HUDEP-2 (cell line): ENCODE data around the gene RASGRF1.
"Not testable (repeated sequence)": the region's sequence is repeated elsewhere in the genome, so short reads cannot be mapped to it uniquely, and the experiment has no call there.

Source experiments
- DNase-seq, 76 experiments: peaks; one replicate each; lab custom pipeline; 2025; ENCODE audit not compliant: unreplicated experiment in 76 of 76; lab: John Stamatoyannopoulos, UW

The RASGRF1 gene

GRCh38 chr15:78938658-78939488 lies 151.7 kb downstream of the RASGRF1 start:
- DNase-seq = no peak

- DNase-seq = peak in 37 of 76 experiments; percentile 3 to 76 (median 25)
These were observed 153.3 kb downstream of the RASGRF1 start for GRCh38 chr15:78937132-78937739.

DNA sequence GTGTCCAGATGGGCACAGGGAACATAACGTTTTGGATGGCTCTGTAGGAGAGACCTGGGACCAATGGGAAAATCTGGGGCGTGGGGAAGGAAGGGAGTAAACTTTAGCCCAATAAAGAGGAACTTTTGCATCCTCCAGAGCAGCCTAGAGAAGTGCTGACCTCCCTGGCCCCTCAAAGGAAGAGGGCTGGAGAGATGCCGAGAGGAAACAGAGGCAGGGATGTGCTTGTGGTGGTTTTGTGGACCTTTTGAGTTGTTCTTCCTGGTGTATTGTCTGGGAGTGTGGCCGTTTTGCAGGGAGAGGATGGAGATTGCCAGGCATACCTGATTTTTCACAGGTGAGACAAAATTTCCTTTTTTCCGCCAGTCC lies 155.9 kb downstream of the RASGRF1 start:
- DNase-seq = no peak

- no peak for DNase-seq
These were observed 156.5 kb downstream of the RASGRF1 start for GRCh38 chr15:78933823-78934654.

GRCh38 chr15:78933187-78933822 lies 157.3 kb downstream of the RASGRF1 start:
- DNase-seq = no peak

DNA sequence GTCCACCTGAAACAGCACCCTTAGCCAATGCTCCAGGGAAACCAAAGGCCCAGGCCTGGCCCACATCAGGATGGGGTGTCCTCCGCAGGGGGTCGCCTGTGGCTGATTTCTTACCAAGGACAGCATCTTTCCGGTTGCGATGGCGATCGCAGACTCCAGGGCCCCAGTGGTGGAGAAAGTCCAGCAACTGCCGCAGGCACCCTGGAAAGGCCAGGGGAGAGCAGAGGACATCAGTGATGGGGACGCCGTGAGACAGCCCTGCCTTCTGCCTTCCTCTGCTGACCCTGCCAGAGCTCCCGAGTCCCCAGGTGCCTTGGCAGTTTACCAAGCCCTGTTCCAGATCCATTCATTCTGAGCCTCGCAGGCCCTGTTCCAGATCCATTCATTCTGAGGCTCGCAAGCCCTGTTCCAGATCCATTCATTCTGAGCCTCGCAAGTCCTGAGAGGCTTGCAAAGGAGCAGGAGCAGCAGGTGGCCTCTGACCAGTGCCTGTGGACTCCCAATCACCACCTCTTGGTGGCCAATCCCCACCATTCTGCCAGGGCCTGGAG lies 158.2 kb downstream of the RASGRF1 start:
- DNase-seq = no peak

- no peak for DNase-seq
These were observed 158.9 kb downstream of the RASGRF1 start for GRCh38 chr15:78931439-78932257.

DNA sequence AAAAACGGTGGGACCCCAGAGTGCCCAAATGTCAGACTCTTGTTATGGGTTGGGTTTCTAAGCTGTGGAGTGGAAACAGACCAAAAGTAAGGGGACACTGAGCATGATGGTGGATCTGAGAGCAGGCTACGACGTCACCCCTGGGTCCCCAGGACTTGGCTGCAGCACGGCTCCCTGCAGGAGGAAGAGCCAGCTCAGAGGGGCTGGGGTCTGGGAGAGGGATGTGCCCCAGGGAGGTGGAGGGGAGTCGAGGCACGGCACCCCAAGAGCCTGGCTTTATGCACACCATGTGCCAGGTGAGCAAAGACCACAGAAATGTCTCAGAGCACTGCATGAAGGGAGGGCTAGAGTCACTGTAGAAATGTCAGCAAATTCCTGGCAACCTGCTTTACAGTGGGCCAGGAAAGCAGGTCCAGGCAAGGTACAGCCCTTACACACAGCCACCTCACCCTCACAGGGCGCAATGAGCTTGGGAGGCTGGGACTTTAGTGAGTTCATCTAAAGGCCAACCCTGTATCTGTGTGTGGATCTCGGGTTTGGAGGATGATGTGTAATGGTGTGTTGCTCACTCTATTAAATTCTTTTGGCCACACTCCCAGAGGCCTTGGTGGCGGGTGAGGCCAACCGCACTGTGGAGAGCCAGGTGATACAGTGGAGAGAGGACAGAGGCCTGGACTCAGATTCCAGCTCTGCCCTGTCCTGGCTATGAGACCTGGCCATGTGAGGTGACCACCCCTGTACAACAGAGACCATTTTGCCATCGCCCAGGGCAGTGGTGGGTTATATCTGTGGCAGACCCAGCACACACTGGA lies 159.8 kb downstream of the RASGRF1 start:
- peak in 34 of 76 experiments; percentile 5 to 64 (median 34) for DNase-seq

- no peak for DNase-seq
These were observed 160.9 kb downstream of the RASGRF1 start for GRCh38 chr15:78929536-78930264.

DNA sequence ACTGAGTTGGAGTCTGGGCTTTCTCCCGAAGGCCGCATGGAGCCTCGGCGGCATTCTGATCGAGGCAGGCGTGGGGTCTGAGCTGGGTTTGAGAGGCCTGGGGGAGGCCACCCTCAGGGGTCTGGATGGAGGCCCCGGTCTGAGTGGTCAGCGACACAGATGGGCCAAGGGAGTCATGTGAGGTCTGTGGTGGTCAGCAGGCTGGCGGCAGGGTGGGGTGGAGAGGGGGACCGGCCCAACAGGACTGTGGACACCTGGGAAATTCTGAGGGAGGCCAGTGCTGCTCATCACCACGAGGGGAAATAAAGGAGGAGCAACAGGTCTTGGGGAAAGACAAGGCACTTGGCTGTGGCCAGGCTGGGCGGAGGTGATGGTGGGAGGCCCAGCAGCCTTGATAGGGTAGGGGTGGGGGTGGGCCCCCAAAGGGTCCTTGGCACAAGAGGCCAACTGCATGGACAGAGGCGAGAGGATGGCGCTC lies 161.9 kb downstream of the RASGRF1 start:
- no peak for DNase-seq

DNA sequence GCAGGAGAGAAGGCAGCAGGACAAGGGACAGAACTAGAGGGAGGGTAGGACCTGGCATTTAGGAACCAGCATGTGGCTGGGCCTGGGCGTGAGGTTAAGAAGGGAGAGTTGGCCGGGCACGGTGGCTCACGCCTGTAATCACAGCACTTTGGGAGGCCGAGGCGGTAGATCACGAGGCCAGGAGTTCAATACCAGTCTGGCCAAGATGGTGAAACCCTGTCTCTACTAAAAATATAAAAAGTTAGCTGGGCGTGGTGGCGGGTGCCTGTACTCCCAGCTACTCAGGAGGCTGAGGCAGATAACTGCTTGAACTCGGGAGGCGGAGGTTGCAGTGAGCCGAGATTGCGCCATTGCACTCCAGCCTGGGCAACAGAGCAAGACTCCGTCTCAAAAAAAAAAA lies 162.4 kb downstream of the RASGRF1 start:
- not testable (repeated sequence) for DNase-seq

DNA sequence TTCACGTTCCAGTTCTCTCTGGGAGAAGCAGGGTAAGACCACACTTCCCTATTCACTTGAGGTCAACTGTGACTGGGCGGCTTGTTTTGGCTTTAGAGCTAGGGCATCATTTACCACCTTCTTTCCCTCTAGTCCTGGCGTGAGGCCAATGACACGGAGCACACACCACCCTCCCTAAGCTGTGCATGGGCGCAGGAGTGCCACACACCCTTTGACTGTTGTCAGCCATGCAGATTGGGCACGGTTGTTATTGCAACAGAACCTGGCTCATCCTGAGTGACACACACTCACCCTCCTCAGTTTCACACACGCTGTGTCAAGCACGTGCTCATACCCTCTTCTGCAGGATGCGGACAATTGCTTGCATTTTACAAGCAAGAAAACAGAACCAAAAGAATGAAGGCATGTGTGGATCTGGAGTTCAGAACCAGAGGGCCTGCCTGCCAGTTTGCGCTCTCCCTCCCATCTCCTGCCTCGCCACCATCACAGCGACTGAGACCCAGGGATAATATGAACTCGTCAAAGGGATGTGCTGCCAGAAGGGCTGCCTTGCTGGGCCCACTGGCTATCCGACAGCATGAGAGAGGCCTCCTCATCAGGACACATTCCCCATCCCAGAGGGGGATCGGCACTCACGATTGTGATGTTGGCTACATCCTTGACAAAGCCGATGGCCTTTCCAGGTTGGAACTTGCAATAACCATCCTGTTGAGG lies 163.3 kb downstream of the RASGRF1 start:
- no peak for DNase-seq

DNA sequence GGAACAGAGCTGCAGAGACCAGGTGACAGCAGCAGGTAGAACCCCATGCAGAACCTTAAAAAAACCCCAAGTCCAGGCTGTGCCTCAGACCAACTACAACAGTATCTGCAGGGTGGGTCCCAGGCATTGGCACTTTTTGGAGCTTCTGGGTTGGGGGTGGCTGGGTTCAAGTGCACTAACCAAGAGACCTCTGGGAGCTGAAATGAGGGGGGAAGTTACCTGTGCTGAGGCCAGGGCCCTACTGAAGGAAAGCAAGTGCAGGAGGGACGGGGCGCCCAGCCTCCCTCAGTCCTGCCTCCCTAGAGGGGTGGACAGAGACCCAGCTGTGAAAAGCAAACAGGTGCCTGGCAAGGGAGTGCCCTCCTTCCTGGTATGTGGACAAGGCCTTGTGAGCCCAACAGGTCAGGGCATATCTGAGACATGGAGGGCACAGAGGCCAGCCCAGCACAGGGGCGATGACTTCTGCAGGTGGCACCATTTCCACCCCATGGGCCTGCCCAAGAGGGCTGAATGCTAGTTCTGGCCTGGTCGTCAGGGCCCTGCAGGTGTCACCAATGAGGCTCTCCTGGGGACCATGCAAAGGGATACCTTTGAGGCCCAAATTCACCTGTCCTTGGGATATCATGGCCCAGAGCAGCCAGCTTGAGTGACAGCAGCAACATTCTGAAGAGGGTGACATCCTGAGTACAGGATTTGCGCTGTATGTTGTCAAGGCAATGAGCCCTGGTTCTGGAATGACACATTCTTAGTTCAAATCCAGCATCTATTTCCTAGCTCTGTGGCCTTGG lies 164.4 kb downstream of the RASGRF1 start:
- DNase-seq = no peak

DNA sequence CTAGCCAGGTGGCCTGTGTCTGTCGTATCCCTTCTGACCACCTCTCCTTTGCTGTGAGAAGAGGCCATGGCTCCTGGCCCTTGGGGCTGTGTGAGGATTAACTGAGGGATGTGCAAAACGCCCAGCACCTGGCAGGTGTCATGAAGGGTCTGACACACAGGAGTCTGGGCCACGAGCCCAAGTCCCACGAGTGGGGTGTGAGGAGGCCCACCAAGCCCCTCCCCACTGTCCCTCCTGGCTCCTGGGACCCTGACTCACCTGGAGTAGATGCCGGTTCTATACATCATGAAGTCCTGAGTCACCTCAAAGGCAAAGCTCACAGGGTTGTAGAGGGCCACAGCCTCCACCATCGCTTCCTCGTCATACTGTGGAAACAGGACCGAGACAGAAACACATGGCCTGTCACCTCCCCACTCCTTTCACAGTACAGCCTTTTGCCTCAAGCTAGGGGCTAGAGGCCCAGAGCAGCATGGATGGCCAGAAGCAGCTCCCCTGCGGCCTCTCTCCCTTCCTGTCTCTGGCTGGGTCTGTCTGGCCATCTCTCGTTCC lies 165.4 kb downstream of the RASGRF1 start:
- DNase-seq = no peak

- no peak for DNase-seq
These were observed 166.9 kb downstream of the RASGRF1 start for GRCh38 chr15:78923480-78924360.
